ENCODE data around the gene ADAMTSL5. TPM values are rescaled to one million over a fixed set of nuclear protein-coding genes. Genes with fewer than 3 reads are reported as not detected.
"Not testable (repeated sequence)": the region's sequence is repeated elsewhere in the genome, so short reads cannot be mapped to it uniquely, and the experiment has no call there.

The ADAMTSL5 gene
- total RNA-seq, 1 donor from 2014 or later: 16.9 TPM

DNA sequence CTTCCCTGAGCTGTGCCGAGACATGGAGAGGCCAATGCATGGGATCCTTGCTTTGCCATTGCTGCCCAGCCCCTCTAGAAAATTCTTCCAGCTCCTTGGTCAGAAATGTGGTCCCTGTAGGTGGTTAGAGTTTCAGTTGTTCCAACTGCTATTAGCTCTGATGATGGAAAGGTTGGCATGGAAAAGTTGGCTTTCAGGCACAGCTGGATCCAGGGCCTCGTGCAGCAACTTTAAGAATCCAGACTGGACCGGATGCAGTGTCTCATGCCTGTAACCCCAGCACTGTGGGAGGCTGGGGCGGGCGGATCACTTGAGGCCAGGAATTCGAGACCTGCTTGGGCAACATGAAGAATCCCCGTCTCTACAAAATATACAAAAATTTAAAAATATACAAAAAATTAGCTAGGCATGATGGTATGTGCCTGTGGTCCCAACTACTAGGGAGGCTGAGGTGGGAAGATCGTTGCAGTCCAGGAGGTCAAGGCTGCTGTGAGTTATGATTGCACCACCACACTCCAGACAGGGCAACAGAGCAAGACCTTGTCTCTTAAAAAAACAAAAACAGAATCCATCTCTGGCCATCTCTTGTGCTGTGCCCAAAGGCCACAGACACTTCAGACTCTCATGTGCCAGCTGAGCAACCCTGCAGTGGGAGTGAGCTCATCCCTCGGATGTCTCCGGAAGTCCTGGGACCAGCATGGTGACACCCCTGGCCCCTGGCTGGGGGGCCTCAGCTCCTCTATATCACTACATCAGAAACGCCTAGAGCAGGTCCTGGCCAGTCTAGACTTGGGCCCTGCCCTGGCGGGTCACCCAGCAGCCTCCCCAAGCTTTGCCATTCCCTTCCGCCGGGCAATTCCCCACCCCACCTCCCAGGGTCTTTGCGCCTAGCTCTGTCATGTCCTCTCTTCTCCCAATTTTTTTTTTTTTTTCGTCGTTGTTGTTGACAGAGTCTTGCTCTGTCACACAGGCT lies 38.5 kb upstream of the ADAMTSL5 start:
- peaks cover under 1% of the 10 kb centered on the region for H3K4me1 Mint-ChIP-seq (ENCODE audit: low read depth)
- no peak overlapping the region for H3K4me3 Mint-ChIP-seq (ENCODE audit: unreplicated experiment)
- DNase-seq (ENCODE audit: low spot score): no peak
- H3K9me3 Mint-ChIP-seq (ENCODE audit: low read depth): no peaks in the 10 kb centered on the region
- no peak overlapping the region for H3K27ac Mint-ChIP-seq (ENCODE audit: unreplicated experiment)
- H3K36me3 Mint-ChIP-seq (ENCODE audit: low read depth): peaks cover 1% of the 10 kb centered on the region
- no peaks in the 10 kb centered on the region for H3K27me3 Mint-ChIP-seq (ENCODE audit: low read depth)
- TF ChIP-seq, protein P1, sequence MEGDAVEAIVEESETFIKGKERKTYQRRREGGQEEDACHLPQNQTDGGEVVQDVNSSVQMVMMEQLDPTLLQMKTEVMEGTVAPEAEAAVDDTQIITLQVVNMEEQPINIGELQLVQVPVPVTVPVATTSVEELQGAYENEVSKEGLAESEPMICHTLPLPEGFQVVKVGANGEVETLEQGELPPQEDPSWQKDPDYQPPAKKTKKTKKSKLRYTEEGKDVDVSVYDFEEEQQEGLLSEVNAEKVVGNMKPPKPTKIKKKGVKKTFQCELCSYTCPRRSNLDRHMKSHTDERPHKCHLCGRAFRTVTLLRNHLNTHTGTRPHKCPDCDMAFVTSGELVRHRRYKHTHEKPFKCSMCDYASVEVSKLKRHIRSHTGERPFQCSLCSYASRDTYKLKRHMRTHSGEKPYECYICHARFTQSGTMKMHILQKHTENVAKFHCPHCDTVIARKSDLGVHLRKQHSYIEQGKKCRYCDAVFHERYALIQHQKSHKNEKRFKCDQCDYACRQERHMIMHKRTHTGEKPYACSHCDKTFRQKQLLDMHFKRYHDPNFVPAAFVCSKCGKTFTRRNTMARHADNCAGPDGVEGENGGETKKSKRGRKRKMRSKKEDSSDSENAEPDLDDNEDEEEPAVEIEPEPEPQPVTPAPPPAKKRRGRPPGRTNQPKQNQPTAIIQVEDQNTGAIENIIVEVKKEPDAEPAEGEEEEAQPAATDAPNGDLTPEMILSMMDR (IDR thresholded peaks at IDR 0.05): no peak

DNA sequence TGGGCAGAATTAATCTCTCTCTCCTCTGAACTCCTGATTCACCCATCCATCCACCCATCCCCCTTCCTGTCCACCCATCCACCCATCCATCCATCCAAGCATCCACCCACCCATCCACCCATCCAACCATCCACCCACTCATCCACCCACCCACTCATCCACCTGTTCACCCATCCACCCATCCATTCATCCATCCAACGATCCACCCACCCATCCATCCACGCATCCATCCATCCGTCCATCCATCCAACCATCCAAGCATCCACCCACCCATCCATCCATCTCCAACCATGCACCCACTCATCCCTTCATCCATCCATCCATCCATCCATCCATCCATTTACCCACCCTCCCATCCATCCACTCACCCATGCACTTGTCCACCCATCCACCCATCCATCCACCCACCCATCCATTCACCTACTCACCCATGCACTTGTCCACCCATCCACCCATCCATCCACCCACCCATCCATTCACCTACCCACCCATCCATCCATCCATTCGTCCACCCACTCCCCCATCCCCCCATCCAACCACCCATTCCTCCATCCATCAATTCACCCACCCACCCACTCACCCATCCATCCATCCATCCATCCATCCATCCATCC lies 36.6 kb upstream of the ADAMTSL5 start:
- Mint-ChIP-seq H3K4me1 (ENCODE audit: low read depth) (peaks cover 4% of the 10 kb centered on the region), H3K4me3 (ENCODE audit: unreplicated experiment) (no peak overlapping the region), H3K27me3 (ENCODE audit: low read depth) (peaks cover 3% of the 10 kb centered on the region), H3K9me3 (ENCODE audit: low read depth) (no peaks in the 10 kb centered on the region), H3K27ac (ENCODE audit: unreplicated experiment) (no peak overlapping the region), H3K36me3 (ENCODE audit: low read depth) (peaks cover 1% of the 10 kb centered on the region)
- no peak for DNase-seq (ENCODE audit: low spot score)
- TF ChIP-seq, protein P1 (IDR thresholded peaks at IDR 0.05): no peak

DNA sequence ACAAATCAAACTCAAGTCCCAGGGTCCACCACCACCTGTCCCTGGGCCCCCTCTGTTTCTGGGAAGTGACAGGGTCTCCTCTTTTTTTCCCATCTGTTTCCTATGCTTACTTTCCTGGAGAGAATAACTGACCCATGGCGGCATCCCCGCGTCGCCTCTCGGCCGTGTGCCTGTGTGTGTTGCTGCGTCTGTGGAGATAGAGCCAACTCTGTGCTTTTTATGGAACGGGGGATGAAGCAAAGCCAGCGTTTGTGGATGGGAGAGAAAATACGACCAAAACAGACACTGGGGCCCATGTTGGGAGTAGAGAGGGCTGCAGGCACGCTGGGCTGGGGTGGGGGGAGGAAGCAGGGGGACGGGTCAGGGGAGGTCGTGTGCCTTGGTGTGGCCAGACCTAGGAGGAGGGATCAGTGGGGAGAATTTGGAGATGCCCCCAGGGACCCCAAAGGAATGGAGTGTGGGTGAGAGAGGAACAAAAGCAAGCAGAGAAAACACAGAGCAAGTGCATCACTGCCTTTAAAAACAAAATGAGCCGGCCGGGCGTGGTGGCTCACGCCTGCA lies 27.6 kb upstream of the ADAMTSL5 start:
- H3K27ac Mint-ChIP-seq (ENCODE audit: unreplicated experiment): no peak overlapping the region
- H3K9me3 Mint-ChIP-seq (ENCODE audit: low read depth): no peaks in the 10 kb centered on the region
- no peak overlapping the region for H3K4me3 Mint-ChIP-seq (ENCODE audit: unreplicated experiment)
- peaks cover 4% of the 10 kb centered on the region for H3K36me3 Mint-ChIP-seq (ENCODE audit: low read depth)
- H3K4me1 Mint-ChIP-seq (ENCODE audit: low read depth): peaks cover 5% of the 10 kb centered on the region
- peaks cover 7% of the 10 kb centered on the region for H3K27me3 Mint-ChIP-seq (ENCODE audit: low read depth)
- no peak for DNase-seq (ENCODE audit: low spot score)
- TF ChIP-seq, protein P1 (IDR thresholded peaks at IDR 0.05): no peak

DNA sequence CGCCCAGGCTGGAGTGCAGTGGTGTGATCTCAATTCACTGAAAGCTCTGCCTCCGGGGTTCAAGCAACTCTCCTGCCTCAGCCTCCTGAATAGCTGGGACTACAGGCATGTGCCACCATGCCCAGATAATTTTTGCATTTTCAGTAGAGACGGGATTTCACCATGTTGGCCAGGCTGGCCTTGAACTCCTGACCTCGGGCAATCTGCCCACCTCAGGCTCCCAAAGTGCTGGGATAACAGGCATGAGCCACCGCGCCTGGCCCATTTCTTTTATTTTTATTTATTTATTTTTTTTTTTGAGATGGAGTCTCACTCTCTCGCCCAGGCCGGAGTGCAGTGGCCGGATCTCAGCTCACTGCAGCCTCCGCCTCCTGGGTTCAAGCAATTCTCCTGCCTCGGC lies 26.9 kb upstream of the ADAMTSL5 start:
- H3K27ac Mint-ChIP-seq (ENCODE audit: unreplicated experiment); H3K9me3 Mint-ChIP-seq (ENCODE audit: low read depth); H3K4me3 Mint-ChIP-seq (ENCODE audit: unreplicated experiment); H3K27me3 Mint-ChIP-seq (ENCODE audit: low read depth); DNase-seq (ENCODE audit: low spot score); H3K36me3 Mint-ChIP-seq (ENCODE audit: low read depth); H3K4me1 Mint-ChIP-seq (ENCODE audit: low read depth): not testable (repeated sequence)

DNA sequence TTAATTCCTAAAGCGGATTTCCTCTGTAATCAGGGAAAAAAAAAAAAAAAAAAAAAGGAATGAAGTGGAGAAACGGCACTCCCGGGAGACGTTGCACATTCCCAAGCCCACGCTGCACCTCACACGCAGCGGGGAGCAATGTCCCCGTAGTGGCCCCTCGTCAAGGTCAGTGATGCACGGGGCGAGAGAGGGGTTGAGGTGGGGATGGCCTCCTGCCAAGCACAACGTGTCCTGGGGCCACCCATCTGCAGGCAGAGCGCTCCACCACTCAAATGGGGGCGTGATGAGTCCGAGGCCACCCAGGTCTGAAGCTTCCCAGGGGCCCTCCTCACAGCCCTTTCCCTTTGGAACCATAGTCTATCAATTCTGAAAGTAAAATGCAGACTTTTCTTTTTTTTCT lies 26.2 kb upstream of the ADAMTSL5 start:
- peaks cover 6% of the 10 kb centered on the region for H3K27me3 Mint-ChIP-seq (ENCODE audit: low read depth)
- H3K9me3 Mint-ChIP-seq (ENCODE audit: low read depth): no peaks in the 10 kb centered on the region
- TF ChIP-seq, protein P1 (IDR thresholded peaks at IDR 0.05): no peak
- H3K4me1 Mint-ChIP-seq (ENCODE audit: low read depth): peaks cover 5% of the 10 kb centered on the region
- H3K36me3 Mint-ChIP-seq (ENCODE audit: low read depth): peaks cover 4% of the 10 kb centered on the region
- DNase-seq (ENCODE audit: low spot score): no peak
- no peak overlapping the region for H3K27ac Mint-ChIP-seq (ENCODE audit: unreplicated experiment)
- no peak overlapping the region for H3K4me3 Mint-ChIP-seq (ENCODE audit: unreplicated experiment)

DNA sequence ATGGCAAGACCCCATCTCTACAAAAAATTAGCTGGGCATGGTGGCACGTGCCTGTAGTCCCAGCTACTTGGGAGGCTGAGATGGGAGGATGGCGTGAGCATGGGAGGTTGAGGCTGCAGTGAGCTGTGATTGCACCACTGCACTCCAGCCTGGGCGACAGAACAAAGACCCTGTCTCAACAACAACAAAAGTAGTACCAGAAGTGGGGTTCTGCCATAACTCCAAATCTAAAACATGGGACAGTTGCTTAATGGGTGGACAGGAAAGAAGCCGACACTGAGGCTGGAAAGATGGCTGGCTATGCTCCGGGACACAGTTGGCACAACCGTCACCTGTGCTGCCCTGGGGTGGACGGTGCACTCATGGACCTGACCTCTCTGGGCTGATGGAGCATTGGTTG lies 22.9 kb upstream of the ADAMTSL5 start:
- H3K36me3 Mint-ChIP-seq (ENCODE audit: low read depth); H3K4me1 Mint-ChIP-seq (ENCODE audit: low read depth); DNase-seq (ENCODE audit: low spot score); H3K27ac Mint-ChIP-seq (ENCODE audit: unreplicated experiment); H3K27me3 Mint-ChIP-seq (ENCODE audit: low read depth); H3K9me3 Mint-ChIP-seq (ENCODE audit: low read depth); H3K4me3 Mint-ChIP-seq (ENCODE audit: unreplicated experiment): not testable (repeated sequence)

All from chondrocyte (in vitro differentiated cells).